Measurements from ENCODE around the gene LZTR1. TPM values are rescaled to one million over a fixed set of nuclear protein-coding genes. Genes with fewer than 3 reads are reported as not detected.

The LZTR1 gene
- total RNA-seq, 1 experiment from 2014 or later: 23.4 TPM

DNA sequence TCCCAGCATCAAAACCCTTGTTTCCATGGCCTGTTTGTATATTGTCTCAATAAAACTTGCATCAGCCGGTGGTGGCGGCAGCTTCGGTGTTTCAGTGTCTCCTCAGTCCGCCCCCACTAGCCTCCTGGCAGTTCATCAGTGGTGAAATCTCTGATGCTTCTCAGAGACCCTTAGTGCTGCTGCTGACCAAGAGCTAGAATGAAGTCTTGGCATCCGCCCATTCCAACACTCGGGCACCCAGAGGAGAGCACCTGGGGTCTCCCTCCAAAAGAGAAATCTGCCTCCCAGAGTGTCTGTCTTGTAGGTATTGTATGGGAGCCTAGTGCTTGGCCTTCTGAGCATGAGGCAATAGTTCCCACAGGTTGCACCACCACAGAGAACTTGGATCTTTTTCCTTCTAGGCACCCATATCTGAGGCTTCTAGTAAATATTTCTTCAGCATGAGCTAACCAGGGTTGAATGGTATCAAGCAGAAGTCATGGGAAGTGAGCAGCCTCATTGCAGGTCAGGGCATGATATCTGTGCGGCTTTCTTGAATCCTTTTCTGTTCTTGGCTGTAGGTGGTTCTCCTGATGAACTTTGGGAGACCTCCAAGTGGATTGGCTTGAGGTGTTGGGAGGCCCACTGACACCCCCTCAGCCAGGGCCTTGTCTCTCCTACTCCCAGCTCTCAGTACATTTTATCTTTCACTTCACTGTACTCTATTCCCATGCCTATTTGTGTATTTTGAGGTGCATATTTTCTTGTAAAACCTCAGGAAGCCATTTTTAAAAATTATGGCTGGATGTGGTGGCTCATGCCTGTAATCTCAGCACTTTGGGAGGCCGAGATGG, 28.2 kb upstream of the LZTR1 start:
- BruUV-seq (replicated peaks): no TSS peak
- Histone ChIP-seq H3K27me3 (ENCODE audit: insufficient read depth, low read depth) (no peaks in the 10 kb centered on the region), H3K4me3 (no peak overlapping the region), H3K9me2 (ENCODE audit: insufficient read depth) (no peaks in the 10 kb centered on the region), H3K79me2 (ENCODE audit: low read depth) (peaks cover 54% of the 10 kb centered on the region), H3K9me3 (ENCODE audit: insufficient read depth, low read depth) (no peaks in the 10 kb centered on the region), H3K27ac (peak overlapping the region; percentile 50), H3F3A (ENCODE audit: insufficient read depth, low read depth) (peaks cover 45% of the 10 kb centered on the region), H3K4me2 (no peak overlapping the region), H3K4me1 (replicated peaks; ENCODE audit: insufficient read depth) (peaks cover 9% of the 10 kb centered on the region; the same call in 1 of the 2 replicates), H2AFZ (no peak overlapping the region), H3K36me3 (ENCODE audit: low read depth) (no peaks in the 10 kb centered on the region; the same call in 1 of the 2 replicates), H4K20me1 (ENCODE audit: insufficient read depth) (peaks cover 10% of the 10 kb centered on the region)
- CTCF ChIA-PET: no interaction called here
- intact Hi-C loops (cut with micrococcal nuclease; ENCODE audit: unreplicated experiment): no loop called here
- POLR2A ChIA-PET (ENCODE audit: unreplicated experiment): interaction anchor here (0.7 kb wide), 1 partner anchor 73 kb away, joined by 9 read pairs; no protein-coding TSS in a partner anchor
- no peak for DNase-seq
- TF ChIP-seq, protein P1, sequence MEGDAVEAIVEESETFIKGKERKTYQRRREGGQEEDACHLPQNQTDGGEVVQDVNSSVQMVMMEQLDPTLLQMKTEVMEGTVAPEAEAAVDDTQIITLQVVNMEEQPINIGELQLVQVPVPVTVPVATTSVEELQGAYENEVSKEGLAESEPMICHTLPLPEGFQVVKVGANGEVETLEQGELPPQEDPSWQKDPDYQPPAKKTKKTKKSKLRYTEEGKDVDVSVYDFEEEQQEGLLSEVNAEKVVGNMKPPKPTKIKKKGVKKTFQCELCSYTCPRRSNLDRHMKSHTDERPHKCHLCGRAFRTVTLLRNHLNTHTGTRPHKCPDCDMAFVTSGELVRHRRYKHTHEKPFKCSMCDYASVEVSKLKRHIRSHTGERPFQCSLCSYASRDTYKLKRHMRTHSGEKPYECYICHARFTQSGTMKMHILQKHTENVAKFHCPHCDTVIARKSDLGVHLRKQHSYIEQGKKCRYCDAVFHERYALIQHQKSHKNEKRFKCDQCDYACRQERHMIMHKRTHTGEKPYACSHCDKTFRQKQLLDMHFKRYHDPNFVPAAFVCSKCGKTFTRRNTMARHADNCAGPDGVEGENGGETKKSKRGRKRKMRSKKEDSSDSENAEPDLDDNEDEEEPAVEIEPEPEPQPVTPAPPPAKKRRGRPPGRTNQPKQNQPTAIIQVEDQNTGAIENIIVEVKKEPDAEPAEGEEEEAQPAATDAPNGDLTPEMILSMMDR (conservative IDR thresholded peaks at IDR 0.05): no peak
- no peak for TF ChIP-seq EZH2 (IDR thresholded peaks at IDR 0.05; ENCODE audit: low read depth)

DNA sequence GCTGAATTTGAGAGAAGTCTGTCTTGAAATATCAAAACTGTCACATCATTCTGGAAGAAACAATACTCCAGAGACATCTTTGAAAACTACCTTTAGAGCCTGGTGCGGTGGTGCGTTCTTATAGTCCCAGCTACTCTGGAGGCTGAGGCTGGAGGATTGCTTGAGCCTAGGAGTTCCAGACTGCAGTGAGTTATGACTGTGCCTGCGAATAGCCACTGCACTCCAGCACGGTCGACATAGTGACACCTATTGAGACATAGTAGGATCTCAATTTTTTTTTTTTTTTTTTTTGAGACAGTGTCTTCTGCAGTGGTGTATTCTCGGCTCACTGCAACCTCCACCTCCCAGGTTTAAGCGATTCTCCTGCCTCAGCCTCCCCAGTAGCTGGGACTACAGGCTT, 26.5 kb upstream of the LZTR1 start:
- no peak overlapping the region for H2AFZ ChIP-seq
- no peak overlapping the region for H3K4me3 ChIP-seq
- H3K27me3 ChIP-seq (ENCODE audit: insufficient read depth, low read depth): no peaks in the 10 kb centered on the region
- peak overlapping the region; percentile 57; the same call in 1 of the 2 replicates for H3K27ac ChIP-seq
- H3K4me2 ChIP-seq: peak overlapping the region; percentile 71; the same call in 1 of the 2 replicates
- TF ChIP-seq, protein P1 (conservative IDR thresholded peaks at IDR 0.05): no peak
- TF ChIP-seq EZH2 (IDR thresholded peaks at IDR 0.05; ENCODE audit: low read depth): no peak
- H3F3A ChIP-seq (ENCODE audit: insufficient read depth, low read depth): peaks cover 34% of the 10 kb centered on the region
- CTCF ChIA-PET: no interaction called here
- H3K79me2 ChIP-seq (ENCODE audit: low read depth): peaks cover 38% of the 10 kb centered on the region
- no peaks in the 10 kb centered on the region for H3K36me3 ChIP-seq (ENCODE audit: low read depth)
- no peaks in the 10 kb centered on the region for H3K9me3 ChIP-seq (ENCODE audit: insufficient read depth, low read depth)
- intact Hi-C loops (cut with micrococcal nuclease; ENCODE audit: unreplicated experiment): loop anchor here (5.0 kb wide), 1 partner anchor 38 kb away; the partner anchor contains the start of gene CRKL
- H3K4me1 ChIP-seq (replicated peaks; ENCODE audit: insufficient read depth): peaks cover 9% of the 10 kb centered on the region; the same call in 1 of the 2 replicates
- POLR2A ChIA-PET (ENCODE audit: unreplicated experiment): no interaction called here
- H4K20me1 ChIP-seq (ENCODE audit: insufficient read depth): peaks cover 4% of the 10 kb centered on the region; the same call in 1 of the 2 replicates
- BruUV-seq (replicated peaks): no TSS peak
- H3K9me2 ChIP-seq (ENCODE audit: insufficient read depth): no peaks in the 10 kb centered on the region
- DNase-seq: no peak

DNA sequence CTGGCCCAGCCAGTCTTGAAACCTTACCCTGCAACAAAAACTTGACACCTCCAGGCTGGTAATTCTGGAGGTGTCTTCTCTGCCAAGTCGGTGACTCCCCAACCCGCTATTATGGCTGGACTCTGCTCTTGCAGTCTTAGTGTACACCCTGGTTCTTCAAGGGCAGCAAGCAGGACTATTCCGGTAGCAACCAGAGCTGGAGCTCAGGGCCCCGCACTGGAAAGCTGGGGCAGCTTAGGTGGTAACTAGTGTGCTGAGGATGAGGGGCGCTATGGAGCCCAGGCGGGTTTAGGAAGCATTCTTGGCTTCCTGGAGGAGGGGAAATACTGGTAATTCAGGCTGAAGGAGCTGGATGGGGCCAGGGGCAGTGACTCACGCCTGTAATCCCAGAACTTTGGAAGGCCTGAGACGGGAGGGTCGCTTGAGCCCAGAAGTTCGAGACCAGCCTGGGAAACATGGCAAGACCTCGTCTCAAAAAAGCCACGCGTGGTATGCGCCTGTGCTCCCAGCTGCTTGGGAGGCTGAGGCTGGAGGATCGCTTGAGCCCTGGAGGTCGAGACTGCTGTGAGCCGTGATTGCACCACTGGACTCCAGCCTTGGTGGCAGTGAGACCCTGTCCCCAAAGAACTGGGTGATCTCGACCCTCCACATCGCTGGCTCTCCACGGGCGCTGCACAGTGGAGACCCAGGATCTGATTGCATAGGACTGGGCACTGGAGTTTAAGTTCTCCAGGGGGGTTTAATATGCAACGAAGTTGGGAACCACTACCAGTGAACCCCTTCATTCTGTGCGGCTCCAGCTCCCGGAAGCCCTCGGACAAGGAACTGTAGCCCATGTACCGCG, 25.6 kb upstream of the LZTR1 start:
- no peaks in the 10 kb centered on the region for H3K9me2 ChIP-seq (ENCODE audit: insufficient read depth)
- H3K27ac ChIP-seq: peak overlapping the region; percentile 57
- H3K4me1 ChIP-seq (replicated peaks; ENCODE audit: insufficient read depth): peaks cover 9% of the 10 kb centered on the region; the same call in 1 of the 2 replicates
- DNase-seq: peak; percentile 66 to 82
- H3K9me3 ChIP-seq (ENCODE audit: insufficient read depth, low read depth): no peaks in the 10 kb centered on the region
- H3K36me3 ChIP-seq (ENCODE audit: low read depth): no peaks in the 10 kb centered on the region
- intact Hi-C loops (cut with micrococcal nuclease; ENCODE audit: unreplicated experiment): loop anchor here (2.0 to 5.0 kb wide), 2 partner anchors 39 to 72 kb away; partner anchors contain the start of gene CRKL
- BruUV-seq (replicated peaks): no TSS peak
- TF ChIP-seq, protein P1 (conservative IDR thresholded peaks at IDR 0.05): peak; percentile 53; the same call in 1 of the 2 replicates
- no peak for TF ChIP-seq EZH2 (IDR thresholded peaks at IDR 0.05; ENCODE audit: low read depth)
- ChIA-PET POLR2A (ENCODE audit: unreplicated experiment) (interaction anchor here (0.6 kb wide), 3 partner anchors 16 to 150 kb away, joined by 4 to 13 read pairs (median 6); no protein-coding TSS in a partner anchor), CTCF (interaction anchor here (0.6 to 1.9 kb wide), 3 partner anchors 65 to 71 kb away, joined by 3 to 5 read pairs (median 4); no protein-coding TSS in a partner anchor)
- peaks cover 28% of the 10 kb centered on the region for H3F3A ChIP-seq (ENCODE audit: insufficient read depth, low read depth)
- H3K27me3 ChIP-seq (ENCODE audit: insufficient read depth, low read depth): no peaks in the 10 kb centered on the region
- H2AFZ ChIP-seq: peak overlapping the region; percentile 83; the same call in 1 of the 2 replicates
- H3K4me3 ChIP-seq: peak overlapping the region; percentile 84
- peaks cover 28% of the 10 kb centered on the region for H3K79me2 ChIP-seq (ENCODE audit: low read depth)
- H3K4me2 ChIP-seq: peak overlapping the region; percentile 71
- no peaks in the 10 kb centered on the region; the same call in 1 of the 2 replicates for H4K20me1 ChIP-seq (ENCODE audit: insufficient read depth)

All from PC-9 (cell line).